Stimulated activated naive CD8-positive, alpha-beta T cell treated with anti-CD3 and anti-CD28 coated beads, Interleukin-15, Interleukin-2, amounts not matched to agents 100 ng/mL and 50 ng/mL, for 24 hours (primary cell): ENCODE data around the gene SLC7A1.
"Not testable (repeated sequence)": the region's sequence is repeated elsewhere in the genome, so short reads cannot be mapped to it uniquely, and the experiment has no call there.

ENCODE experiments used
- H3K27ac Mint-ChIP-seq: one replicate; pipeline ENCODE4 v1.8.0; 2021; ENCODE audit warnings: mild to moderate bottlenecking, mixed read lengths
- H3K27me3 Mint-ChIP-seq: one replicate; pipeline ENCODE4 v1.8.0; 2021; ENCODE audit warnings: mixed read lengths
- H3K36me3 Mint-ChIP-seq: one replicate; pipeline ENCODE4 v1.8.0; 2021; ENCODE audit warnings: low read depth, mixed read lengths
- H3K4me1 Mint-ChIP-seq: one replicate; pipeline ENCODE4 v1.8.0; 2021; ENCODE audit warnings: low read depth, mixed read lengths
- H3K4me3 Mint-ChIP-seq: one replicate; pipeline ENCODE4 v1.8.0; 2021; ENCODE audit warnings: mild to moderate bottlenecking, mixed read lengths
- H3K9me3 Mint-ChIP-seq: one replicate; pipeline ENCODE4 v1.8.0; 2021; ENCODE audit warnings: mixed read lengths

SLC7A1 gene

GRCh38 chr13:29595380-29596063 is at the start of gene SLC7A1:
Gene SLC7A1 (minus strand): TSS chr13:29595688. CDS start chr13:29536188, 59,500 bp downstream.
- Mint-ChIP-seq H3K27me3 (no peaks in the 10 kb centered on the region), H3K9me3 (no peaks in the 10 kb centered on the region), H3K4me1 (peaks cover 45% of the 10 kb centered on the region), H3K4me3 (peak within 1 kb of the TSS; percentile 95), H3K27ac (peak within 1 kb of the TSS; percentile 98), H3K36me3 (peaks cover 35% of the 10 kb centered on the region)

DNA sequence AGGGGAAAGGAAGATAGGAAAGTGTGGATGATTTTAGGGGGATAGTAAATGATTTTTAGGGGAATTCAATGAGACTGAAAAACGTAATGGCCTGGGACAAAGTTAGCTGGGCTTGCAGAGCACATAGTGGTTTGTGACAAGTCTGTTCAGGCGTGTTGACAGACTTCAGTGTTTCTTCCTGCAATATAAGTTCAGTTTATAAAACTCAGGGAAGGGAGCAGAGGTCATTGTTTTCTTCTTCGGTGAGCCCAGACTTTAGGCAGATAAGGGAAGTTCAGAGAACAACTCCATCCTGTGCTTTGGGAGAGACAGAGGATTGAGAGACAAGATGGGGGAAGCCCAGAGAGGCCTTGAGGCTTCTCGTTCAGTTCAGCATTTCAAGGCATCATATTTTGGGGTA is 45.2 kb upstream of the SLC7A1 start:
- no peaks in the 10 kb centered on the region for H3K4me1 Mint-ChIP-seq
- H3K27me3 Mint-ChIP-seq, result no peaks in the 10 kb centered on the region
- H3K36me3 Mint-ChIP-seq, result no peaks in the 10 kb centered on the region
- no peaks in the 10 kb centered on the region for H3K9me3 Mint-ChIP-seq
- no peak overlapping the region for H3K4me3 Mint-ChIP-seq
- no peak overlapping the region for H3K27ac Mint-ChIP-seq

DNA sequence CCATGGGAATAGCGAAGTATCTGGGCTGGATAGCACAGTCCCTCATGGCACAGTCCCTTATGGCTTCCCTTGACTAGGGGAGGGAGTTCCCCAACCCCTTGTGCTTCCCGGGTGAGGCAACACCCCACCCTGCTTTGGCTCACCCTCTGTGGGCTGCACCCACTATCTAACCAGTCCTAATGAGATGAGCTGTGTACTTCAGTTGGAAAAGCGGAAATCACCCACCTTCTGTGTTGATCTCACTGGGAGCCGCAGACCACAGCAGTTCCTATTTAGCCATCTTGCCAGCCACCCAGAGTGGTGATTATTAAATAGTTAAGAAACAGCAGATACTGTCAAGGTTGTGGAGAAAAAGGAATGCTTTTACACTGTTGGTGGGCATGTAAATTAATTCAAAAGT is 41.3 kb upstream of the SLC7A1 start:
- H3K4me3 Mint-ChIP-seq, H3K36me3 Mint-ChIP-seq, H3K4me1 Mint-ChIP-seq, H3K9me3 Mint-ChIP-seq, H3K27ac Mint-ChIP-seq: not testable (repeated sequence)
- H3K27me3 Mint-ChIP-seq, result peaks cover 13% of the 10 kb centered on the region

GRCh38 chr13:29624997-29625396 is 29.5 kb upstream of the SLC7A1 start:
- no peaks in the 10 kb centered on the region for H3K9me3 Mint-ChIP-seq
- H3K27me3 Mint-ChIP-seq, result peaks cover 33% of the 10 kb centered on the region
- no peak overlapping the region for H3K27ac Mint-ChIP-seq
- no peaks in the 10 kb centered on the region for H3K36me3 Mint-ChIP-seq
- H3K4me1 Mint-ChIP-seq, result no peaks in the 10 kb centered on the region
- no peak overlapping the region for H3K4me3 Mint-ChIP-seq

DNA sequence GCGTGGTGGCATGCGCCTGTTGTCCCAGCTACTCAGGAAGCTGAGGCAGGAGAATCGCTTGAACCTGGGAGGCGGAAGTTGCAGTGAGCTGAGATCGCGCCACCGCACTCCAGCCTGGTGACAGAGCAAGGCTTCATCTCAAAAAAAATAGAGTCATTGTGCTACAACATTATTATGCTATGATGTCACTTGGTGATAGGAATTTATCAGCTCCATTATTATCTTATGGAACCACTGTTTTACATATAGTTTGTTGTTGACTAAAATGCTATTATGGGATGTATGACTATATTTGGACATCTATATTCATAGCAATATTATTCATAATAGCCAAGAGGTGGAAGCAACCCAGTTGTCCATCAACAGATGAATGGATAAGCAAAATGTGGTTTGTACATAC is 26.4 kb upstream of the SLC7A1 start:
- H3K27ac Mint-ChIP-seq, result no peak overlapping the region
- peaks cover 56% of the 10 kb centered on the region for H3K27me3 Mint-ChIP-seq
- no peaks in the 10 kb centered on the region for H3K36me3 Mint-ChIP-seq
- H3K4me1 Mint-ChIP-seq, result no peaks in the 10 kb centered on the region
- H3K9me3 Mint-ChIP-seq, result peaks cover under 1% of the 10 kb centered on the region
- H3K4me3 Mint-ChIP-seq, result no peak overlapping the region

GRCh38 chr13:29621051-29621800 is 25.7 kb upstream of the SLC7A1 start:
- no peaks in the 10 kb centered on the region for H3K36me3 Mint-ChIP-seq
- H3K9me3 Mint-ChIP-seq, result peaks cover 4% of the 10 kb centered on the region
- H3K27ac Mint-ChIP-seq, result no peak overlapping the region
- no peak overlapping the region for H3K4me3 Mint-ChIP-seq
- H3K4me1 Mint-ChIP-seq, result no peaks in the 10 kb centered on the region
- peaks cover 59% of the 10 kb centered on the region for H3K27me3 Mint-ChIP-seq

DNA sequence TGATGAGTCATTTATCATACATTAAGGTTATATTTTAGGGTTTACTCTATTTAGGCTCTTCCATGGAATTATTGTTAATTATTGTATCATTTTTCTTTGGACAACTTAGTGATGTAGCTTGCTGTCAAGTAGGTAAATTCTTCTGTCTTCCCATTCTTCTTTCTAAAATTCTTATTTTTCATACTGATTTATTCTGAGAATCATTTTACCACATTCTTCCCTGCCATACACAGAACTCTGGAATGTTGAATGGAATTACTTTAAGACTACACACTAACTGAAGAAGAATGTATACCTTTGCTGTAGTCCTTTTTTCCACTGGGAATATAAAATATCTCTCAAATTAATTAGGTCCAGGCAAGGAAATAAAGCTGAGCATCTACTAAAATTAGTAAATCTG is 24.5 kb upstream of the SLC7A1 start:
- H3K27ac Mint-ChIP-seq, result no peak overlapping the region
- H3K4me1 Mint-ChIP-seq, result no peaks in the 10 kb centered on the region
- no peak overlapping the region for H3K4me3 Mint-ChIP-seq
- H3K36me3 Mint-ChIP-seq, result no peaks in the 10 kb centered on the region
- peaks cover 8% of the 10 kb centered on the region for H3K9me3 Mint-ChIP-seq
- H3K27me3 Mint-ChIP-seq, result peaks cover 60% of the 10 kb centered on the region

GRCh38 chr13:29613101-29613500 is 17.6 kb upstream of the SLC7A1 start:
- Mint-ChIP-seq H3K4me1 (no peaks in the 10 kb centered on the region), H3K27me3 (peaks cover 61% of the 10 kb centered on the region), H3K4me3 (no peak overlapping the region), H3K36me3 (no peaks in the 10 kb centered on the region), H3K9me3 (peaks cover 8% of the 10 kb centered on the region), H3K27ac (no peak overlapping the region)

DNA sequence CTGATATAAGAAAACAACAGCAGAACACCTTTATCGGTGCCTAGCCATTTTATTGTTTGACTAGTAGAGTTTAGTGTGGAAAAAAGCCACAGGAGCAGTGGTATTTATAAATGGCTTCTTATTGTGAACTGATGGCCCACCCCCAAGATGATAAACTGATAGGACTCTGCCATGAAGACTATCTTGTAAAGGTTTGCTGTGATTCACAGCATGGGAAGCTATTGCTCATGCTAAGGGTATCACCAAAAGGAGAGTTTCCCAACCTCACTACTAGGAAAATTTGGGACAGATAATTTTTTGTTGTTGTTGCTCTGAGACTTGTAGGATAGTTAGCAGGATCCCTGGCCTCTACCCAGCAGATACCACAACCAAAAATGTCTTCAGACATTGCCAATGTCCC is 12.0 kb upstream of the SLC7A1 start:
- Mint-ChIP-seq H3K27me3 (peaks cover 14% of the 10 kb centered on the region), H3K4me3 (no peak overlapping the region), H3K9me3 (no peaks in the 10 kb centered on the region), H3K4me1 (no peaks in the 10 kb centered on the region), H3K36me3 (no peaks in the 10 kb centered on the region), H3K27ac (no peak overlapping the region)

DNA sequence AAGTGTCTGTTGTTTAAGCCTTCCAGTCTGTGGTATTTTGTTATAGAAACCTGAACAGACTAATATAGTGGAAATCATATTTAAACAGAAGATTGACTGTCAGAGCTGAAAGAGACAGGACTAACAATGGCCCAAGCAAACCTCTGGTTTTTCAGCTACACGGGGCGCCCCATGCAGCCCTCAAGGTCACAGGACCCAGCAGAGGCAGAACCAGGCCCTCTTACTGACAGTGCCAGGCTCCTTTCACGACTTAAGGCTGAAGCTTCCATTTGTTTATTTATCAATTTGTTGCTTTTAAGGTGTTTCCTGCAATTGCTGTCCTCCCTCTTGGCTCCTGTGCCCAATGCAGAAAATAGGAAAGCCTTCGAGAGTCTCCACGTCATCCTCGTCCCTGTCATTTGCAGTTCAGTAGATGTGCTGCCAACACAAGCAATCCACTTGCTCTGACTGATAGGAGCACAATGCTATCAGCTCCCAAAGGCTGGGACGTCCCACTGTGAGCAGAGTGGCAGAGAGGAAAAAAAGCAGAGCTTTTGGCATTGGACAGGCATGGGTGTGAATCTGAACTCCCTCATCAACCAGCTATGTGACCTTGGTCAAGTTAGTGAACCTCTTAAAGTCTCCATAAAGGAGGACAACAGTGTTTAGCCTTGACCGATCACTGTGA is 10.5 kb upstream of the SLC7A1 start:
- Mint-ChIP-seq H3K4me1 (no peaks in the 10 kb centered on the region), H3K4me3 (no peak overlapping the region), H3K9me3 (no peaks in the 10 kb centered on the region), H3K36me3 (no peaks in the 10 kb centered on the region), H3K27me3 (peaks cover 4% of the 10 kb centered on the region), H3K27ac (no peak overlapping the region)

GRCh38 chr13:29598321-29598720 is 2.8 kb upstream of the SLC7A1 start:
- H3K36me3 Mint-ChIP-seq, result peaks cover 11% of the 10 kb centered on the region
- no peak overlapping the region for H3K4me3 Mint-ChIP-seq
- peaks cover 21% of the 10 kb centered on the region for H3K4me1 Mint-ChIP-seq
- no peak overlapping the region for H3K27ac Mint-ChIP-seq
- H3K9me3 Mint-ChIP-seq, result no peaks in the 10 kb centered on the region
- H3K27me3 Mint-ChIP-seq, result no peaks in the 10 kb centered on the region

GRCh38 chr13:29597706-29598105 is 2.2 kb upstream of the SLC7A1 start:
- H3K27ac Mint-ChIP-seq, result no peak overlapping the region
- no peaks in the 10 kb centered on the region for H3K27me3 Mint-ChIP-seq

DNA sequence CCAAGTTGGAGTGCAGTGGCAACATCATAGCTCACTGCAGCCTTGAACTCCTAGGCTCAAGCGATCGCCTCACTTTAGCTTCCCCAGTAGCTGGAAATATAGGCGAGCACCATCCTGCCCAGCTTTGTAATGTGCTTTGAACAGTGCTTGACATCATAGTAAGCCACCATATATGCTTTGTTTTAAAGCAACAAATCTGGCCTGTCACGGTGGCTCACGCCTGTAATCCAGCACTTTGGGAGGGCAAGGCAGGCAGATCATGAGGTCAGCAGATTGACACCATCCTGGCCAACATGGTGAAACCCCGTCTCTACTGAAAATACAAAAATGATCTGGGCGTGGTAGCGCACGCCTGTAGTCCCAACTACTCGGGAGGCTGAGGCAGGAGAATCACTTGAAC is 1.8 kb upstream of the SLC7A1 start:
- peaks cover 32% of the 10 kb centered on the region for H3K4me1 Mint-ChIP-seq
- no peaks in the 10 kb centered on the region for H3K9me3 Mint-ChIP-seq
- H3K27me3 Mint-ChIP-seq, result no peaks in the 10 kb centered on the region
- H3K36me3 Mint-ChIP-seq, result peaks cover 22% of the 10 kb centered on the region
- H3K4me3 Mint-ChIP-seq, result no peak overlapping the region
- no peak overlapping the region for H3K27ac Mint-ChIP-seq

More at GRCh38 chr13:29597706-29598105, 2.2 kb upstream of the SLC7A1 start:
- H3K4me1 Mint-ChIP-seq, result peaks cover 27% of the 10 kb centered on the region
- no peak overlapping the region for H3K4me3 Mint-ChIP-seq
- peaks cover 18% of the 10 kb centered on the region for H3K36me3 Mint-ChIP-seq
- no peaks in the 10 kb centered on the region for H3K9me3 Mint-ChIP-seq

DNA sequence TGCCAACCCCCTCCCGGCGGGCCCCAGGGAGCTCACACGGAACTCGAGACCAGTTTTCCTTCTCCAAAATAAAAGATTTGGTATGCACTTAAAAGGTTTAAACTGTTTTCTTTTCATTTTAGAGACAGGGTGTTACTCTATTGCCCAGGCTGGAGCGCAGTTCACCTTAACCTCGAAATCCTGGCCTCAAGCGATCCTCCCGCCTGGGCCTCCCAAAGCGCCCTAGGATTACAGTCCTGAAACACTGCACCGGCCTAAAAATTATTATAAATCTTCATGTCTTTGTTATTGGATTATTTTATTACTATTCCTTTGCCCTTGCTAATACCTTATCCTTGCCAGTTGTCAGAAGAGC is 553 bp upstream of the SLC7A1 start:
- Mint-ChIP-seq H3K36me3 (peaks cover 33% of the 10 kb centered on the region), H3K4me1 (peaks cover 44% of the 10 kb centered on the region)

DNA sequence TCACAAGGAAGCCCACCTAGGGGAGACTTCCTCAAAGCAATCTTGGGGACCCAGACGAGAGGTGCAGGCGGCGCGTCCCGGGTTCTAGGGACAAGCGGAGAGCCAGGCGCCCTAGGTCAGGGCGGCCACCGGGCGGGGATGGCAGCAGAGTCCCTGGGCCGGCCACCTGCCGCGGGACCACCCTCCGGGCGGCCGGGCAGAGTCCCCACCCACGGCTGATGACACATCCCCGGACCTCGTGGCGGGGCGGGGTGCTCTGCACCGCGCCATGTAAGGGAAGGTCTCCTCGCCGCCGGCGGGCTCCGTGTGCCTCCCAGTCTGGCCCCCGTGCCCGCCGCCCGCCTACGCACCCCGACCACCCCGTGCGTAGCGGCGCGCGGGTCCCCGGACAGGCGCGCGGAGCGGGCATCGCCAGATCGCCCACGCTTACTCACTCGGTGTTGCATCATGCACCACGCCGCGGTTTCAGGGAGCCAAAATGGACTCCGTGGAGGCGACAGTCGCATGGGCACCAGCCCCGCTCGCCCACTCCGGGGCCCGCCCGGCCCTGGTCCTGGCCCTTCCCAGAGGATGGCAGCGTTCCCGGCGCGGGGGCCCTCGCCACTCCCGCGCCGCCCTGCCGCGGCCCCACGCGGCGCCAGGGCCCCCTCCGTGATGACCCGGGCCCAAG is 643 bp downstream of the SLC7A1 start:
- peak overlapping the region; percentile 98 for H3K27ac Mint-ChIP-seq
- no peaks in the 10 kb centered on the region for H3K27me3 Mint-ChIP-seq
- no peaks in the 10 kb centered on the region for H3K9me3 Mint-ChIP-seq
- H3K36me3 Mint-ChIP-seq, result peaks cover 42% of the 10 kb centered on the region
- peak overlapping the region; percentile 95 for H3K4me3 Mint-ChIP-seq
- peaks cover 52% of the 10 kb centered on the region for H3K4me1 Mint-ChIP-seq

More for the DNA sequence above, 553 bp upstream of the SLC7A1 start:
- no peaks in the 10 kb centered on the region for H3K27me3 Mint-ChIP-seq
- H3K27ac Mint-ChIP-seq, result peak overlapping the region; percentile 84
- no peaks in the 10 kb centered on the region for H3K9me3 Mint-ChIP-seq
- H3K4me3 Mint-ChIP-seq, result peak overlapping the region; percentile 86
